Mammary epithelial cell (primary cell): ENCODE results near the gene SPTLC1.

Source experiments
- CTCF ChIP-seq, 2 donors: IDR thresholded peaks in 1 of 2; conservative IDR thresholded peaks in 1 of 2; 2 replicates each; pipeline ENCODE4 v1.5.1; 2011 to 2012; ENCODE audit warnings: inconsistent platforms in 2 of 2, low read length in 2 of 2, mild to moderate bottlenecking in 2 of 2, control low read depth in 1 of 2, low read depth in 1 of 2; ENCODE audit not compliant: insufficient read depth in 1 of 2; ENCODE audit errors: extremely low read depth in 1 of 2
- EZH2 ChIP-seq: IDR thresholded peaks from 2 replicates; pipeline ENCODE4 v1.6.1; 2012; ENCODE audit warnings: low read length, inconsistent platforms, borderline replicate concordance

GRCh38 chr9:92122061-92122460 lies 6.8 kb upstream of the SPTLC1 start:
- TF ChIP-seq EZH2 (no peak), CTCF (conservative IDR thresholded peaks at IDR 0.05 in 1 of 2, IDR thresholded peaks at IDR 0.05 in 1 of 2; ENCODE audit: extremely low read depth in 1 of 2, insufficient read depth in 1 of 2, low read depth in 1 of 2, low read length in 2 of 2) (no peak)
